Measurements from ENCODE around the gene NMRAL1. TPM values are rescaled to one million over a fixed set of nuclear protein-coding genes. Genes with fewer than 3 reads are reported as not detected.

The NMRAL1 gene
- total RNA-seq, 1 experiment from 2014 or later, result 48.6 TPM

- ChIA-PET POLR2A (interaction anchor here (7.4 kb wide), 1 partner anchor 15 kb away, joined by 42 read pairs; the partner anchor contains the start of gene HMOX2), CTCF (interaction anchor here (0.6 to 1.7 kb wide), 3 partner anchors 14 to 42 kb away, joined by 5 to 7 read pairs (median 5); no protein-coding TSS in a partner anchor)
- Mint-ChIP-seq H3K36me3 (ENCODE audit: insufficient read depth, unreplicated experiment) (peaks cover 17% of the 10 kb centered on the region), H3K27ac (ENCODE audit: low read depth, unreplicated experiment) (no peak overlapping the region), H3K27me3 (ENCODE audit: insufficient read depth, unreplicated experiment) (no peaks in the 10 kb centered on the region), H3K4me1 (ENCODE audit: insufficient read depth, unreplicated experiment) (peaks cover 35% of the 10 kb centered on the region), H3K4me3 (ENCODE audit: unreplicated experiment) (no peak overlapping the region), H3K9me3 (ENCODE audit: unreplicated experiment) (no peaks in the 10 kb centered on the region)
- intact Hi-C loops (cut with micrococcal nuclease), result no loop called here
- no TSS peak for BruUV-seq (replicated peaks)
- no peak for DNase-seq (ENCODE audit: unreplicated experiment)
- no peak for TF ChIP-seq CTCF (IDR thresholded peaks at IDR 0.05; ENCODE audit: unreplicated experiment)
These were observed 17.5 kb upstream of the NMRAL1 start for GRCh38 chr16:4491898-4492297.

GRCh38 chr16:4489030-4489429 is 14.6 kb upstream of the NMRAL1 start:
- Mint-ChIP-seq H3K9me3 (ENCODE audit: unreplicated experiment) (no peaks in the 10 kb centered on the region), H3K27ac (ENCODE audit: low read depth, unreplicated experiment) (peak overlapping the region; percentile 35), H3K4me1 (ENCODE audit: insufficient read depth, unreplicated experiment) (peaks cover 10% of the 10 kb centered on the region), H3K27me3 (ENCODE audit: insufficient read depth, unreplicated experiment) (no peaks in the 10 kb centered on the region), H3K36me3 (ENCODE audit: insufficient read depth, unreplicated experiment) (peaks cover 37% of the 10 kb centered on the region), H3K4me3 (ENCODE audit: unreplicated experiment) (no peak overlapping the region)
- DNase-seq (ENCODE audit: unreplicated experiment), result no peak
- intact Hi-C loops (cut with micrococcal nuclease), result no loop called here
- ChIA-PET CTCF (no interaction called here), POLR2A (interaction anchor here (1.2 to 7.4 kb wide), 2 partner anchors 12 kb away, joined by 6 to 42 read pairs; partner anchors contain the start of gene HMOX2)
- BruUV-seq (replicated peaks), result no TSS peak
- no peak for TF ChIP-seq CTCF (IDR thresholded peaks at IDR 0.05; ENCODE audit: unreplicated experiment)

GRCh38 chr16:4488499-4488967 is 14.1 kb upstream of the NMRAL1 start:
- no TSS peak for BruUV-seq (replicated peaks)
- Mint-ChIP-seq H3K4me3 (ENCODE audit: unreplicated experiment) (no peak overlapping the region), H3K4me1 (ENCODE audit: insufficient read depth, unreplicated experiment) (peaks cover 8% of the 10 kb centered on the region), H3K27ac (ENCODE audit: low read depth, unreplicated experiment) (no peak overlapping the region), H3K36me3 (ENCODE audit: insufficient read depth, unreplicated experiment) (peaks cover 42% of the 10 kb centered on the region), H3K27me3 (ENCODE audit: insufficient read depth, unreplicated experiment) (no peaks in the 10 kb centered on the region), H3K9me3 (ENCODE audit: unreplicated experiment) (no peaks in the 10 kb centered on the region)
- CTCF ChIA-PET, result interaction anchor here (0.6 kb wide), 1 partner anchor 345 kb away, joined by 3 read pairs; no protein-coding TSS in a partner anchor
- intact Hi-C loops (cut with micrococcal nuclease), result no loop called here
- no peak for TF ChIP-seq CTCF (IDR thresholded peaks at IDR 0.05; ENCODE audit: unreplicated experiment)
- no peak for DNase-seq (ENCODE audit: unreplicated experiment)
- POLR2A ChIA-PET, result interaction anchor here (1.2 to 7.4 kb wide), 2 partner anchors 11 to 12 kb away, joined by 6 to 42 read pairs; partner anchors contain the start of gene HMOX2

GRCh38 chr16:4487955-4488498 is 13.6 kb upstream of the NMRAL1 start:
- Mint-ChIP-seq H3K4me1 (ENCODE audit: insufficient read depth, unreplicated experiment) (peaks cover 5% of the 10 kb centered on the region), H3K27me3 (ENCODE audit: insufficient read depth, unreplicated experiment) (no peaks in the 10 kb centered on the region), H3K36me3 (ENCODE audit: insufficient read depth, unreplicated experiment) (peaks cover 47% of the 10 kb centered on the region), H3K27ac (ENCODE audit: low read depth, unreplicated experiment) (no peak overlapping the region), H3K4me3 (ENCODE audit: unreplicated experiment) (no peak overlapping the region), H3K9me3 (ENCODE audit: unreplicated experiment) (no peaks in the 10 kb centered on the region)
- intact Hi-C loops (cut with micrococcal nuclease), result no loop called here
- DNase-seq (ENCODE audit: unreplicated experiment), result no peak
- POLR2A ChIA-PET, result interaction anchor here (1.2 to 7.4 kb wide), 4 partner anchors 11 to 14 kb away, joined by 3 to 42 read pairs (median 10); partner anchors contain the start of genes HMOX2 and NMRAL1
- no peak for TF ChIP-seq CTCF (IDR thresholded peaks at IDR 0.05; ENCODE audit: unreplicated experiment)
- no TSS peak for BruUV-seq (replicated peaks)
- CTCF ChIA-PET, result interaction anchor here (0.6 to 1.3 kb wide), 2 partner anchors 10 to 346 kb away, joined by 3 read pairs; no protein-coding TSS in a partner anchor
